GM19395 (cell line): Measurements from ENCODE around the gene ZNF614.
A peak's percentile ranks its signal among the peaks of the same experiment; 100 is the strongest.
"Not testable (repeated sequence)": the region's sequence is repeated elsewhere in the genome, so short reads cannot be mapped to it uniquely, and the experiment has no call there.

Source experiments
- ATAC-seq: cut with Tn5 transposase; IDR thresholded peaks from one replicate; pipeline ENCODE4 v1.9.1; 2021; ENCODE audit warnings: mild to moderate bottlenecking, moderate library complexity; ENCODE audit not compliant: unreplicated experiment

The ZNF614 gene

DNA sequence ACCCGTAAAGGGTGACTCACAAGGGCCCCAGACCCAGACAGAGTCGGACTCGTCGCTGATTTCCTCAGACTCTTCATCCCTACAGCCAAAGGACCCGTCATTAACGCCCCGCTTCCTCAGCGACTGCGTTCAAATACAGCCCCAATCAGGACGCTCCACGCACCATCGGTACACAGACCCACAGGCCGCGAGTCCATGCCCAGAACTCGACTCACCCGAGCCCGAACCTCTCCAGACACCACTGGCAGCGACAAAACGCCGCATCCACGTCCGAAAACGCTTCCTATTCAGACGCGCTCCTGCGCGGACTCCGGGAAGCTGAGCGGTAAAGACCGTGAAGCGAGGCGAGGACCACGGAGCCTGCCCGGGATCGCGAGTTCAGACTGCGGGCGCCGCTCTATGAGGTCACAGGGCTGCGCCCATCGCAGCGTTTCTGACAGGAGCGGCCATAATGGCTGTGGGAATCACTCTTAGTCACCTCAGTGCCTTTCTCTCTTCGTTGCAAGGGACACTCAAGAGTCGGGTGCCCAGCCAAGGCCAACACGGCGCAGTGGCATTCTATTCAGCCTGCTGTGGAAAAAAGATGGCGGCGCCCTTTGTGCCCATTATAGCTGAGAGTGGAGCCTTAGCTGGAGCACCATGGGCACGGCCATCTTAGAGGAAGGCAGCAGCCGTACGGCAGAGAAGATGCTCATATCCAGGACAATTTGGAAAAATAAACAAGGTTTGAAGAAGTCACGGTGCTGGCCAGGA is at the start of gene ZNF614:
TSS of gene ZNF614 (minus strand) at position 353 of the 753 bp plus-strand sequence. CDS start 2,634 bp downstream, outside the sequence.
- peak; percentile 89 for ATAC-seq

DNA sequence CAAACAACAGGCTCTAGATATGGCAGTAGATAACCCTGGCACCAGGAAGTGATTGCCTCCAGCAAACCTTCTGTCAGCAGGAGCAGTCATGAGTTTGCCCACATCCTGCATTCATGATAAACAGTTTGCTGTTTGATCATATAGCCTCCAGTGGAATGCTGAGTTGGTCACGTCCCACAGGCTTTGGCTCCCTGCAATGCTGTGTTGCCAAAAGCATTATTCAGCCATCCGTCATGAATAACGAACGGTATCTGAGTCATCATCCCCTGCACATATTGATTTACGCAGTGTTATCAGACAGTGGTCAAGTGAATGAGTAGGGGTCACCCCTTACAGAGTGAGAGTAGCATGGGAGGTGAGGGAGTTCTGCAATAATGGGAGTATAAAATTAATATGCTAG is 42.3 kb upstream of the ZNF614 start:
- ATAC-seq = no peak

DNA sequence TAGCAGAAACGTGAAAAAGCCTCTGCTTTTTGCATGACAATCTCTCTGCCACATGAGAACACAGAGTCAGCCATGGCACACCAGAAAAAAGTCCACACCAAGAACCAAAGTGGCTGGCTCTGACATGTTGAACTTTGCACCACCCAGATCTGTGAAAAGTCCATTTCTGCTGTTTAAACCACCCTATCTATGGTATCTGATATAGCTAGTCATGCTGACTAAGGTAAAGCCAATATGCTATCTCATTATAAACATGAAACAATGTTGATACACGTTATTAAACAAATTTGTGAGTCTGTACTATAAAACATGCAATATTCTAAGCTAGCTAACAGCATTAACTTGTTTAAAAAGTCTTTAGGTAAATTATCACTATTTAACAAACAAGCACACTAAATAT is 41.5 kb upstream of the ZNF614 start:
- no peak for ATAC-seq

DNA sequence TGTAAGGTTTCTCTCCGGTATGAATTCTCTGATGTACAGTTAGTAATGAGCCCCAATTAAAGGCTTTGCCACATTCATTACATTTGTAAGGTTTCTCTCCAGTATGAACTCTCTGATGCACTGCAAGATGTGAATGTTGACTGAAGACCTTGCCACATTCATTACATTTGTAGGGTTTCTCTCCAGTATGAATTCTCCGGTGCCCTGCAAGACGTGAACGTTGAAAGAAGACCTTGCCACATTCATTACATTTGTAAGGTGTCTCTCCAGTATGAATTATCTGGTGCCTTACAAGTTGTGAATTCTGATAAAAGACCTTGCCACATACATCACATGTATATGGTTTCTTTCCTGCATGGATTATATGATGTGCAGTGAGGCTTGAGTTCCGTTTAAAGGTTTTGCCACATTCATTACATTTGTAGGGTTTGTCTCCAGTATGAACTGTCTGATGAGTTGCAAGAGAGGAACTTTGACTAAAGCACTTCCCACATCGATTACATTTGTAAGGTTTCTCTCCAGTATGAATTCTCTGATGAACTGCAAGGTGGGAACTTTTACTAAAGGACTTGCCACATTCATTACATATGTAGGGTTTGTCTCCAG is 38.2 kb upstream of the ZNF614 start:
- no peak for ATAC-seq

DNA sequence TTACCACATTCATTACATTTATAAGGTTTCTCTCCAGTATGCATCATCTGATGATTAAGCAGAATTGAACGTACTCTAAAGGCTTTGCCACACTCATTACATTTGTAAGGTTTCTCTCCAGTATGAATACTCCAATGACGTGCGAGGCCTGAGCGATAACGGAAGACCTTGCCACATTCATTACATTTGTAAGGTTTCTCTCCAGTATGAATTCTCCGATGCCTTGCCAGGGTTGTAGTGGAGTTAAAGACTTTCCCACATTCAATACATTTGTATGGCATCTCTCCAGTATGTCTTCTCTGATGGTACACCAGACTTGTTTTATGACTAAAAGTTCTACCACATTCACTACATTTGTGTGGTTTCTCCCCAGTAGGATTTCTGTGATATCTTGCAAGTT is 37.2 kb upstream of the ZNF614 start:
- no peak for ATAC-seq

DNA sequence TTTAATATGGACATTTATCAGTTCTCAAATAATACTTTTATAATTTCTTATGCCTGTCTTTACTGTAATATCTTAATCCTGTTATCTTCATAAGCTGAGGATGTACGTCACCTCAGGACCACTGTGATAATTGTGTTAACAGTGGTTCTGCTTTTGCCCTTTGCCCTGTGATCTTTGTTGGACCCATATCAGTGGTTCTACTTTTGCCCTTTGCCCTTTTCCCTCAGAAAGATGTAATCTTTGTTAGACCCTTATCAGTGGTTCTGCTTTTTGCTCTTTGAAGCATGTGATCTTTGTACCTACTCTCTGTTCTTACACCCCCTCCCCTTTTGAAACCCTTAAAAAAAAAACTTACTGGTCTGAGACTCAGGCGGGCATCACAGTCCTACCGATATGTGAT is 28.3 kb upstream of the ZNF614 start:
- ATAC-seq = not testable (repeated sequence)

DNA sequence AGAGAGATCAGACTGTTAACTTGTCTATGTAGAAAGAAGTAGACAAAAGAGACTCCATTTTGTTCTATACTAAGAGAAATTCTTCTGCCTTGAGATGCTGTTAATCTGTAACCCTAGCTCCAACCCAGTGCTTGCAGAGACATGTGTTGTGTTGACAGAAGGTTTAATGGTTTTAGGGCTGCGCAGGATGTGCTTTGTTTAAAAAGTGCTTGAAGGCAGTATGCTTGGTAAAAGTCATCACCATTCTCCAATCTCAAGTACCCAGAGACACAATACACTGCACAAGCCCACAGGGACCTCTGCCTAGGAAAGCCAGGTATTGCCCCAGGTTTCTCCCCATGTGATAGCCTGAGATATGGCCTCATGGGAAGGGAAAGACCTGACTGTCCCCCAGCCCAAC is 23.6 kb upstream of the ZNF614 start:
- not testable (repeated sequence) for ATAC-seq

DNA sequence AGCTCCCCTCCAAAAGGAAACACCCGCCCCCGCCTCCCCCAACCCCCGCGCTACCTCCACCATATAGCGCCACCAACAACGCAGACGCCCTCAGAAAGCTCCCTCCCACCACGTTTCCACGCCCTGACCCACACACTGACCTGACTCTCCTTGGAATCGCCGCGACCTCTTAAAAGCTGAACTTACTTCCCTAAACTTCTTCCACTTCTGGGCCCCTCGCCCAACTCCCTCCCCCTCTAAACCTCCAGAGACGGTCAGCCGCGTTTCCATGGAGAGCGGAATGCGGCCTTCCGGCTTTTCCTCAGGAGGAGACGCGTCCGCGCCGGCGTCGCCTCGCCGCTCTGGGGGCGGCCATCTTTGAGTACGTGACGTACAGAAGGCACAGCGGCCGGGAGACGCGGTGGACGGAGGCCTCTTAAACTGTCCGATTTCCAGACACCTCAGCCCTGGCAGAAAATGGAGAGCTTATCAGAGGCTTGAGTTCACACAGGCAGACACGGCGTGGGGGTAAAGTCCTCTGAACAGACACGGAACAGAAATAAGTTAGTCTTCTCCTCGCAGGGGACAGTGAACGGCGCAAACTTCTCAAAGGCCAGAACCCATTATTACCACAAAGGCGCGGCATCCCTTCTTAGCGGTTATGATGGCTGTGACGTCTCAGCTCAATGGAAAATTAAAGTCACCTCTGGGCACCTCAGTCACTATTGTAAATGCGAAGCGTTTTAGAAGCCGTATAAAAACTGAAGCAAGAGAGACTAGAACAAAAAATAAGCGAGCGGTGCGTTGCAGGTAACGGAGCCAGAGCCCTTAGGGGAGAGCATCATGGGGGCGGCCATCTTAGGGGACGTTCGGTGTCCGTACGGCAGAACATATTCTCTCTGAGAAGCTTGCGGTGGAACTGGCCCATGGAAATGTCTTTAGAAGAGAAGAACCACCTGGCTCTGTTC is 20.6 kb upstream of the ZNF614 start, which contains the start of gene ZNF432:
TSS of gene ZNF432 (minus strand) at position 284 of the 947 bp plus-strand sequence. CDS start 1,970 bp downstream, outside the sequence.
- ATAC-seq = peak; percentile 87

DNA sequence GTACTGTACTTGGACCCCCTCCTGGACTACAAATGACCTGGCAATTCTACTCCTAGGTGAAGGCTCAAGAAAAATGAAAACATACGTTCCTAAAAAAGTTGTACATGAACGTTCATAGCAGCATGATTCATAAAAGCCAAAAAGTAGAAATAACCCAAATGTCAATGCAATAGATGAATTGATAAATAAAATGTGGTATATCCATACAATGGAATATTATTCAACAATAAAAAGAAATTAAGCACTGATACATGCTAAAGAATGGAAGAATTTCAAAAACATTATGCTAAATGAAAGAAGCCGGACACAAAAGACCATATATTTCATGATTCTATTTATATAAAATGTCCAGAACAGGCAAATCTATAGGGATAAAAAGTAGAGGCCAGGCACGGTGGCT is 11.0 kb upstream of the ZNF614 start:
- ATAC-seq = no peak

DNA sequence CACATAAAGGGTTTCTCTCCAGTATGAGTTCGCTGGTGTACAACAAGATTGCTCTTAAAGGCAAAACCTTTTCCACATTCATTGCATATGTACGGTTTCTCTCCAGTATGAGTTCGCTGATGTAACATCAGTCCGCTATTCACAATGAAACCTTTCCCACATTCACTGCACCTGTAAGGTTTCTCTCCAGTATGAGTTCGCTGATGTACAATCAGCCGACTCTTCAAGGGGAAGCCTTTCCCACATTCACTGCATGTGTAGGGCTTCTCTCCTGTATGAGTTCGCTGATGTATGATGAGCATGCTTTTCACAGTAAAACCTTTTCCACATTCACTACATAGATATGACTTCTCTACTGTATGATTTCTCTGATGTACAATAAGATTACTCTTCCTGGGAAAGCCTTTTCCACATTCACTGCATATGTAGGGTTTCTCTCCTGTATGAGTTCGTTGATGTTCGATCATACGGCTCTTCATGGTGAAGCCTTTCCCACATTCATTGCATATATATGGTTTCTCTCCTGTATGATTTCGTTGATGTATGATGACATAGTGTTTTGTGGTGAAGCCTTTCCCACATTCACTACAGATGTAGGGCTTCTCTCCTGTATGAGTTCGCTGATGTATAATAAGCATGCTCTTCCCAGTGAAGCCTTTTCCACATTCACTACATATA is 6.0 kb upstream of the ZNF614 start:
- ATAC-seq = no peak

DNA sequence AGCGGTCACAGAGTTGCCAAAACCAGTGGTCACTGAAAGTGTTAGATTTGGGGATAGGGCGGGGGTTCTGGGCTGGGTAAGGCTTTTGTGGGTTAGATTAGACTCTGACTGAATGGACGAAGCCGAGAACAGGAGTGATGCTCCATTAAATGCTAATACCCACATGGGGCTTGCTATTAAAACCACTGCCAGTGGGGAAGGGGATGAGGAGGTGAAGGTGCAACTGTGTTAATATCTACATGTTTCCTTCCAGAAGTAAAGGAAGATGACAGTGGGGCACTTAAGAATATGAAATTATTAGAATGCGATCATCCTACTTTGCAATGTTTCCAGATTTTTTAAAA is 573 bp upstream of the ZNF614 start:
- peak; percentile 26 for ATAC-seq

DNA sequence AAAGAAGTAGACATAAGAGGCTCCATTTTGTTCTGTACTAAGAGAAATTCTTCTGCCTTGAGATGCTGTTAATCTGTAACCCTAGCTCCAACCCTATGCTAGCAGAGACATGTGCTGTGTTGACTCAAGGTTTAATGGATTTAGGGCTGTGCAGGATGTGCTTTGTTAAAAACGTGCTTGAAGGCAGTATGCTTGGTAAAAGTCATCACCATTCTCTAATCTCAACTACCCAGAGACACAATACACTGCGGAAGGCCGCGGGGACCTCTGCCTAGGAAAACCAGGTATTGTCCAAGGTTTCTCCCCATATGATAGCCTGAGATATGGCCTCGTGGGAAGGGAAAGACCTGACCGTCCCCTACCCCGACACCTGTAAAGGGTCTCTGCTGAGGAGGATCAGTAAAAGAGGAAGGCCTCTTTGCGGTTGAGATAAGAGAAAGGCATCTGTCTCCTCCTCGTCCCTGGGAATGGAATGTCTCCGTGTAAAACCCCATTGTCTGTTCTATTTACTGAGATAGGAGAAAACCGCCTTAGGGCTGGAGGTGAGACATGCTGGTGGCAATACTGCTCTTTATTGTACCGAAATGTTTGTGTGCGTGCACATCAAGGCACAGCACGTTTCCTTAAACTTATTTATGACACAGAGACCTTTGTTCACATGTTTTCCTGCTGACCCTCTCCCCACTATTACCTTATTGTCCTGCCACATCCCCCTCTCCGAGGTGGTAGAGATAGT is 1.8 kb downstream of the ZNF614 start:
- not testable (repeated sequence) for ATAC-seq

DNA sequence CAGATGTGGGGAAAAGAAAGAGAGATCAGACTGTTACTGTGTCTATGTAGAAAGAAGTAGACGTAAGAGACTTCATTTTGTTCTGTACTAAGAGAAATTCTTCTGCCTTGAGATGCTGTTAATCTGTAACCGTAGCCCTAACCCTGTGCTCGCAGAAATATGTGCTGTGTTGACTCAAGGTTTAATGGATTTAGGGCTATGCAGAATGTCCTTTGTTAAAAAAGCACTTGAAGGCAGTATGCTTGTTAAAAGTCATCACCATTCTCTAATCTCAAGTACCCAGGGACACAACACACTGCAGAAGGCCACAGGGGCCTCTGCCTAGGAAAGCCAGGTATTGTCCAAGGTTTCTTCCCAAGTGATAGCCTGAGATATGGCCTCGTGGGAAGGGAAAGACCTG is 3.7 kb downstream of the ZNF614 start:
- ATAC-seq = not testable (repeated sequence)

DNA sequence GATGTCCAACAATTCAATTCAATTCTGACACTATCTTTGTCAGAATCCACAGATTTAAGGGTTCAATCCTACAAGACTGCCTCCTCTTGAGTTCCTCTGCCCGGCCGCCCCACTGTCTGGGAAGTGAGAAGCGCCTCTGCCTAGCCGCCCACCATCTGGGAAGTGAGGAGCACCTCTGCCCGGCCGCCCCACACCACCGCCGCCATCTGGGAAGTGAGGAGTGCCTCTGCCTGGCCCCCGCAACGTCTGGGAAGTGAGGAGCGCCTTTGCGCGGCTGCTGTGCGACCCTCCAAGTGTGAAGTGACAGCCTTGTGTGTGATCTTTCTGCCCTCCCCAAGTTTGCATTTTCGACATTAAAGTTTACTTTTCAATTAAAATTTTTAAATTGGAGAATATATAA is 6.0 kb downstream of the ZNF614 start:
- no peak for ATAC-seq

DNA sequence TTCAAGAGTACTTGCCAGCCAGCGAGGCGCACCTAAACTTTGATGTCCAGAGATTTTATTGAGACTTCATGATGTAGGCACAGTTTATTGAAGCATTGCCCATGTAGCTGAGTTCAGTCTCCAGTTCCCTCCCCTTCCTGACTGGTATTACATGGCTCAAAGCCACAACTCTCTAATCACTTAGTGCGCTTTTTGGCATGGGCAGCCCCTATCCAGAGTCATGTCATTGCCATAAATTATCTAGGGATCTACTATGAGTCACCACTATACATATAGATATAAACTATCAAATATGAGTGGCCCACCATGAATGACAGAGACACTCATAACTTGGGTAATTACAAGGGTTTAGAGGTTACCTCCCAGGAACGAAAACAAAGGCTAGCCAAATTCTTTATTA is 7.7 kb downstream of the ZNF614 start:
- no peak for ATAC-seq

DNA sequence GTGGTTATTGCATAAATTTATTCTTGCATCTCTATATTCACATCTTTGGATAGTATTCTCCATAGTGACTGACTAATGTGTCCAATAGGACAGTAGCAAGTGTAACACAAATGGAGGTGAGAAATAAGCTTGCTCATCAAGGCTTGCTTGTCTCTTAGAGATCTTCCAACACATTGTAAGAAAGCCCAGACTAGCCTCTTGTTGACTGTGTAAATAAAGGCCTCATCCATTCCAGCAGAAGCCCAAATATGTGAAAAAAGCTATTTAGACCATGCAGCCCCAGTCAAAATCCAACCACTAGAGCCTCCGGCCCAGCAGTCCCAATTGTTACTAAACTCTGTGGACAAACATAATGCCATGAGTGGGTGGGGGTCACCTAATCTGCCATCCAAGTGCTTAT is 17.5 kb downstream of the ZNF614 start:
- no peak for ATAC-seq

DNA sequence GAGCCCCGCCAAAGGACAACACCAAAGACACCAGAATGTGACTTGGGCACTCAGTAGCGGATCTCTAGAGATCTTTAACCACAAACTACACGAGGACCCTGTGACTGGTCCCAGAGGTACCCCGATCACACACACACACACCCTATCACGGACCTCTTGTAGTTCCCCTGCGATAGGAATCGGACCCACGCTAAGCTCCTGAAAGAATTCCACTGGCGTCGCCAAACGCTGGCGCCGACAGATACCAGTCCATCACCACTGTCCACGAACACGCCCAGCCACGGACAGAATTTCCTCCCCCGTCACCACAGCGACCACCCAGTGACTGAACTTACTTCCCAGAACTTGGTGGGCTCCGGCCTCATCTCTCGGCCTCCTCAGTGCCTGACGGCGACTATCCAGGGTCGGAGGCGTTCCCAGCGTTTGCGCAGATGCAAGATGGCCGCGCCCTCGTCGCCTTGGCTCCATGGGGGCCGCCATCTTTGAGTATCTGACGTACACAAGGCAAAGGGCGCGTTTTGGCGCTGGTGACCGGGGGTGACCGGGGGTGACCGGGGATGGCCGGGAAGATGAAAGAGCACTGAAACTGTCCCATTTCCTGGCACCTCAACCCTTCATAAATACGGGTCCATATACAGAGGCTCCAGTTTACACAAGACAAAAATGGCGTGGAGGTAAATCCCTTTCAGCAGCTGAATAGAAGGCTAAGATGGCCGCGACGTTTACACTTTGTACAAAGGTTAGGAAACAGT is 20.2 kb downstream of the ZNF614 start, which contains the start of gene ZNF615:
TSS of gene ZNF615 (minus strand) at position 406 of the 752 bp plus-strand sequence. CDS start 4,500 bp downstream, outside the sequence.
- peak; percentile 91 for ATAC-seq

DNA sequence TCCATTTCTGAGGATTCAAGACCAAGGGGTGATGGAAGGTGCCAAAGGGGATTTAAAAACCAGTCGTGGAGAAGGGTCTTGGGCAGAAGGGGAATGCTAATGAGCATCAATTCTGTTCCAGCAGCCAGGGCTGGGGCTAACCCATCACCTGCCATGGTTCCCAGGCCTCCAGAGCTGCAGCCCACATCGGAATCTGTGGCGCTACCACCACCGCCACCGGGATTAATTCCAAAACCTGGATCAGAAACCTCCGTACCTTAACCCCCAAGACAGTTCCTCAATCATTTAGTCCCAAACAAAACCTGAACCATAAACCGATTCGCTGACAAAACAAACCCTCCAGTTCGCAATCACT is 20.8 kb downstream of the ZNF614 start:
- peak; percentile 16 for ATAC-seq

DNA sequence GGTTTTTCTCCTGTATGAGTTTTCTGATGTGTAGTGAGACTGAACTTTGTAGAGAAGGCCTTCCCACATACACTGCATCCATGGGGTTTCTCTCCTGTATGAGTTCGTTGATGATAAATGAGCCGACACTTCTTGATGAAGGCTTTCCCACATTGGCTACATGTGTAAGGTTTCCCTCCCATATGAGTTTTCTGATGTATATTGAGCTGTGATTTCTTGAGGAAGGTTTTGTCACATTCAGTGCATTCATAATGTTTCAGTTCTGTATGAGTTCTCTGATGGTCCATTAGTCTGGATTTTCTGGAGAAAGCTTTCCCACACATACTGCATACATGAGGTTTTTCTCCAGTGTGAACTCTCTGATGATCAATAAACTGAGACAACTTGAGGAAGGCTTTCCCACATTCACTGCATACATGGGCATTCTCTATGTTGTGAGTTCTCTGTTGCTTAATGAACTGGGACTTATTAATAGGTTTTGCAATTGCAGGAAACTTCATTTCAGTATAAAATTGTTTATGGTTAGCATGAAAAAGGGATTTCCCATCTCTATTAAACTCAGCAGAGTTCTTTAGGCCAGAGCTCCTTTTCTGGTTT is 34.0 kb downstream of the ZNF614 start:
- no peak for ATAC-seq
